IMR-90 (cell line): ENCODE results near the gene SPI1. TPM values are rescaled to one million over a fixed set of nuclear protein-coding genes. Genes with fewer than 3 reads are reported as not detected.

Experiments used
- ATAC-seq: fragments of 200-7000 bp; cut with Tn5 transposase; 2 replicates; pipeline ENCODE4 v1.9.1; 2020; ENCODE audit warnings: low read depth, mild to moderate bottlenecking, moderate library complexity
- BruUV-seq: library from RNA; stranded (reverse); fragments of 400-500 nt; replicated peaks from 2 replicates; lab custom pipeline; 2021; lab: Mats Ljungman, UMichigan
- CTCF ChIA-PET: fragments of 300-600 bp; formaldehyde crosslinking; extraction: SDS; loops from one replicate; lab custom pipeline; 2021; ENCODE audit warnings: antibody characterized with exemption; lab: Yijun Ruan, JAX
- POLR2A ChIA-PET: fragments of 300-600 bp; sonication (Branson Sonifier 250); formaldehyde crosslinking; loops from one replicate; lab custom pipeline; 2022; ENCODE audit warnings: antibody characterized with exemption; ENCODE audit not compliant: unreplicated experiment; lab: Charles Lee
- DNase-seq: peaks from one replicate; pipeline ENCODE4 v3.0.0; 2013
- H2AFZ ChIP-seq: replicated peaks from 2 replicates; pipeline ENCODE3; 2013; ENCODE audit warnings: low read length, mild to moderate bottlenecking; ENCODE audit not compliant: poor library complexity
- H2AK5ac ChIP-seq: 2 replicates; pipeline ENCODE4 v1.6.1; 2013; ENCODE audit warnings: low read depth, low read length, inconsistent platforms
- H2AK9ac ChIP-seq: replicated peaks from 2 replicates; pipeline ENCODE3; 2013; ENCODE audit warnings: mild to moderate bottlenecking, low read depth, low read length, moderate library complexity; ENCODE audit not compliant: poor library complexity
- H2BK120ac ChIP-seq: 2 replicates; pipeline ENCODE4 v1.6.1; 2013; ENCODE audit warnings: low read depth, low read length, inconsistent platforms
- H2BK15ac ChIP-seq: 3 replicates; pipeline ENCODE4 v1.6.1; 2013; ENCODE audit warnings: low read depth, low read length, inconsistent platforms
- H2BK20ac ChIP-seq: 2 replicates; pipeline ENCODE4 v1.6.1; 2013; ENCODE audit warnings: low read depth, mild to moderate bottlenecking, inconsistent platforms, low read length, moderate library complexity
- H2BK5ac ChIP-seq: 2 replicates; pipeline ENCODE4 v1.6.1; 2013; ENCODE audit warnings: mild to moderate bottlenecking, low read depth, low read length, inconsistent platforms; ENCODE audit not compliant: poor library complexity, severe bottlenecking
- H3K14ac ChIP-seq: replicated peaks from 2 replicates; pipeline ENCODE4 v1.6.1; 2013; ENCODE audit warnings: low read depth, low read length, inconsistent platforms
- H3K18ac ChIP-seq: 2 replicates; pipeline ENCODE4 v1.6.1; 2013; ENCODE audit warnings: low read depth, low read length, control low read depth
- H3K23ac ChIP-seq: 2 replicates; pipeline ENCODE4 v1.6.1; 2013; ENCODE audit warnings: low read depth, low read length, inconsistent platforms
- H3K27ac ChIP-seq: 2 replicates; pipeline ENCODE4 v1.5.1; 2013; ENCODE audit warnings: mild to moderate bottlenecking, control low read depth, low read length; ENCODE audit not compliant: insufficient read depth
- H3K27me3 ChIP-seq: 2 replicates; pipeline ENCODE4 v1.6.1; 2013; ENCODE audit warnings: low read length; ENCODE audit not compliant: control insufficient read depth, insufficient read depth
- H3K36me3 ChIP-seq: 2 replicates; pipeline ENCODE4 v1.6.1; 2013; ENCODE audit warnings: low read length, mixed read lengths; ENCODE audit not compliant: control insufficient read depth, insufficient read depth
- H3K4ac ChIP-seq: 2 replicates; pipeline ENCODE4 v1.6.1; 2013; ENCODE audit warnings: low read depth, low read length, inconsistent platforms
- H3K4me1 ChIP-seq: 2 replicates; pipeline ENCODE4 v1.6.1; 2013; ENCODE audit warnings: low read length, mixed read lengths; ENCODE audit not compliant: control insufficient read depth, insufficient read depth
- H3K4me2 ChIP-seq: 2 replicates; pipeline ENCODE4 v1.6.1; 2013; ENCODE audit warnings: low read depth, mild to moderate bottlenecking, control low read depth, low read length, moderate library complexity
- H3K4me3 ChIP-seq: 2 replicates; pipeline ENCODE4 v1.5.1; 2013; ENCODE audit warnings: low read depth, mild to moderate bottlenecking, control low read depth, low read length, moderate library complexity; ENCODE audit not compliant: insufficient read depth
- H3K56ac ChIP-seq: 2 replicates; pipeline ENCODE4 v1.6.1; 2013; ENCODE audit warnings: low read length, inconsistent platforms; ENCODE audit not compliant: insufficient read depth; ENCODE audit errors: extremely low read depth
- H3K79me1 ChIP-seq, 2 experiments: 2 replicates each; pipeline ENCODE4 v1.6.1; 2013; ENCODE audit warnings: low read length in 2 of 2, inconsistent platforms in 1 of 2, low read depth in 1 of 2
- H3K9ac ChIP-seq: 2 replicates; pipeline ENCODE4 v1.6.1; 2013; ENCODE audit warnings: low read depth, low read length, control low read depth
- H3K9me1 ChIP-seq: 2 replicates; pipeline ENCODE4 v1.6.1; 2013; ENCODE audit warnings: low read length, inconsistent platforms; ENCODE audit not compliant: insufficient read depth
- H3K9me3 ChIP-seq: 2 replicates; pipeline ENCODE4 v1.6.1; 2013; ENCODE audit warnings: low read length; ENCODE audit not compliant: control insufficient read depth, insufficient read depth
- H4K20me1 ChIP-seq: 2 replicates; pipeline ENCODE4 v1.6.1; 2013; ENCODE audit warnings: low read length, inconsistent platforms; ENCODE audit not compliant: insufficient read depth
- H4K5ac ChIP-seq: 2 replicates; pipeline ENCODE4 v1.6.1; 2013; ENCODE audit warnings: mild to moderate bottlenecking, low read depth, low read length, control low read depth
- H4K8ac ChIP-seq, 2 experiments: 2 replicates each; pipeline ENCODE4 v1.6.1; 2013; ENCODE audit warnings: low read depth in 2 of 2, low read length in 2 of 2, control low read depth in 1 of 2, inconsistent platforms in 1 of 2
- H4K91ac ChIP-seq: 2 replicates; pipeline ENCODE4 v1.6.1; 2013; ENCODE audit warnings: low read depth, low read length, inconsistent platforms; ENCODE audit not compliant: insufficient read depth
- BHLHE40 ChIP-seq: fragments of 150-350 bp; IDR thresholded peaks from 2 replicates; pipeline ENCODE4 v1.6.1; 2016; ENCODE audit warnings: mild to moderate bottlenecking, low read depth, low read length
- MAFK ChIP-seq: IDR thresholded peaks from 2 replicates; pipeline ENCODE4 v1.6.1; 2012; ENCODE audit warnings: low read depth, low read length, improper control_type of control experiment
- MXI1 ChIP-seq: IDR thresholded peaks from 2 replicates; pipeline ENCODE4 v1.6.1; 2012; ENCODE audit warnings: low read depth, mild to moderate bottlenecking, low read length, moderate library complexity, borderline replicate concordance
- NFE2L2 ChIP-seq: fragments of 150-350 bp; IDR thresholded peaks from 2 replicates; pipeline ENCODE4 v1.6.1; 2016; ENCODE audit warnings: low read depth, mild to moderate bottlenecking, low read length
- WGBS, 2 experiments: methylation state at CpG; one replicate each; pipeline versions ENCODE4 v1.1.5 to v1.1.7; 2013; ENCODE audit warnings: missing lambda C conversion rate in 2 of 2; ENCODE audit not compliant: insufficient read length in 1 of 2; ENCODE audit errors: extremely low coverage in 2 of 2; 5-methylcytosine and 5-hydroxymethylcytosine counted together
- dilution Hi-C: fragments of 300-500 bp; cut with HindIII; formaldehyde crosslinking; loops from one replicate; pipeline ENCODE4 v1.14.3; 2018; ENCODE audit warnings: low sequenced_read_pairs; ENCODE audit not compliant: unreplicated experiment
- in situ Hi-C: fragments of 300-500 bp; cut with MboI; formaldehyde crosslinking; loops from 3 replicates; pipeline ENCODE4 v1.14.3; 2019; ENCODE audit warnings: low sequenced_read_pairs, inconsistent platforms, mixed read lengths
- intact Hi-C: fragments of 100-400 bp; cut with micrococcal nuclease; formaldehyde crosslinking; loops from 2 replicates; pipeline ENCODE4 v1.10.0; 2022
- polyA plus RNA-seq, 3 experiments: library from polyadenylated mRNA; depleted of rRNA; stranded (reverse); fragments of >200 nt; gene quantifications; 2 replicates each; pipeline ENCODE4 v1.2.3, GENCODE V29; 2012; ENCODE audit warnings: low replicate concordance in 1 of 3
- total RNA-seq: library from RNA; depleted of rRNA; stranded (reverse); fragments of >200 nt; gene quantifications from 2 replicates; pipeline ENCODE4 v1.2.3, GENCODE V29; 2012

The SPI1 gene
- total and polyA plus RNA-seq, 2 of the 4 experiments (the other 2 are of a cell fraction): not detected

DNA sequence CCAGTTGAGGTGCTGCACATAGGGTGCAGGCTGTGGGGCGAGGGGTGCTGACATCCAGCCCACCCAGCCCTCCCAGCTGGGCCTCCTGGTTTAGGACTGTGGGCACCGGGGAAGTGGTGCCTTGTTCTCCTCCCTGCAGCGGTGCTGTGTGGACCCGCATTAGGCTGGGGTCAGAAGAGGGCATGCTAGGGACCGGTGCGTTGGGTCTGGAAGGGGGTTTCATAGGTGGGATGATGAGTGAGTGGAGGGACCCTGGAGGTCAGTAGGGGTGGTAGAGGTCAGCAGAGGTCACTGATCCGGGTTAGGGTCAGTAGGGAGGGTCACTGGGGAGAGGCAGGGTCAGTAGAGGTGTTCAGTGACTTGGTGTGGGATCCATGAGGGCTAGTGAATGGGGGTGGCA is 19.2 kb downstream of the SPI1 start:
- H2BK120ac ChIP-seq: no peak overlapping the region
- no peak overlapping the region for H3K4me3 ChIP-seq
- H2AK5ac ChIP-seq: no peak overlapping the region
- no peaks in the 10 kb centered on the region for H3K4me1 ChIP-seq
- no peak overlapping the region for H4K8ac ChIP-seq
- no peak overlapping the region for H2BK5ac ChIP-seq
- no peak overlapping the region for H2AK9ac ChIP-seq
- dilution Hi-C loops: no loop called here
- POLR2A ChIA-PET: no interaction called here
- H3K14ac ChIP-seq: no peak overlapping the region
- no peaks in the 10 kb centered on the region for H3K9me3 ChIP-seq
- no peak overlapping the region for H3K4ac ChIP-seq
- no peak overlapping the region for H4K91ac ChIP-seq
- no peak overlapping the region for H3K56ac ChIP-seq
- CTCF ChIA-PET: interaction anchor here (0.6 kb wide), 1 partner anchor 305 kb away, joined by 3 read pairs; no protein-coding TSS in a partner anchor
- in situ Hi-C loops: loop anchor here (25.0 kb wide), 1 partner anchor 472 kb away; no protein-coding TSS in a partner anchor
- no peak overlapping the region for H2BK15ac ChIP-seq
- H4K20me1 ChIP-seq: no peaks in the 10 kb centered on the region
- peaks cover 0 to 2% of the 10 kb centered on the region in 2 experiments; a peak in 1 of 4 replicates for H3K79me1 ChIP-seq
- H3K27ac ChIP-seq: no peak overlapping the region
- no peak overlapping the region for H2BK20ac ChIP-seq
- no peak overlapping the region for H4K5ac ChIP-seq
- intact Hi-C loops: no loop called here
- H3K9ac ChIP-seq: no peak overlapping the region
- no TSS peak for BruUV-seq
- TF ChIP-seq BHLHE40 (no peak), MAFK (no peak), NFE2L2 (no peak), MXI1 (no peak)
- H3K18ac ChIP-seq: no peak overlapping the region
- H2AFZ ChIP-seq: no peak overlapping the region
- ATAC-seq (no peak), DNase-seq (no peak)
- no peak overlapping the region for H3K23ac ChIP-seq
- WGBS, 2 experiments: 75% methylated on average over 4 of the region's 7 CpGs; no CpG with 5 or more reads in 1 of the 2 experiments
- no peaks in the 10 kb centered on the region for H3K36me3 ChIP-seq
- no peak overlapping the region for H3K4me2 ChIP-seq
- no peaks in the 10 kb centered on the region; the same call in none of the 2 replicates for H3K27me3 ChIP-seq
- peaks cover 20% of the 10 kb centered on the region for H3K9me1 ChIP-seq
